22Rv1 (cell line): ENCODE data around the gene RNF144B.

ENCODE experiments used
- CTCF ChIP-seq: fragments of 450-650 bp; IDR thresholded peaks from 2 replicates; pipeline ENCODE4 v1.5.1; 2017; ENCODE audit warnings: mild to moderate bottlenecking
- ZFX ChIP-seq: fragments of 450-650 bp; IDR thresholded peaks from 2 replicates; pipeline ENCODE4 v1.6.1; 2017; ENCODE audit warnings: antibody characterized with exemption, borderline replicate concordance

DNA sequence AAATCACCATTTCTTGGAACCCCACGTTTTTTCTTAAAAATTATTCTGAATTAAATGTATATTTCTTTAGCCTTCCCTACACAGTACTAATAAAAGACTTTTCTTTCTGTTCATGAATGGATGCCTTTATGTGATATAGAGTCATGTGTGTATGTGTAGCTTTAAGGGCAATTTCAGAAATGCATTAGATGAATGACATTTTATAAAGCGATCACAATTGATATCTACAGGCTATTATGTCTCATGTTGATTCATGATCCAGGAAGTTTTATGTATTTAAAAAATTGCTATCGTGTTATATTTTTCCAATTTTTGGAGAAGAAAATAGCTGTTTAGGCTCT lies 81.3 kb downstream of the RNF144B start:
- TF ChIP-seq CTCF, result no peak
- no peak for TF ChIP-seq ZFX
